ENCODE data around the gene ATF6. TPM values are rescaled to one million over a fixed set of nuclear protein-coding genes. Genes with fewer than 3 reads are reported as not detected.

Gene ATF6
- total and polyA plus RNA-seq, 2 of the 4 experiments (the other 2 are of a cell fraction): 12.2 to 17.6 TPM

- no peak overlapping the region for H2BK20ac ChIP-seq (ENCODE audit: low read depth, low read length)
- H3K4me2 ChIP-seq (ENCODE audit: low read depth, low read length): no peak overlapping the region
- BruUV-seq (replicated peaks): no TSS peak
- H3K9ac ChIP-seq (ENCODE audit: low read depth, low read length): no peak overlapping the region
- H4K91ac ChIP-seq (ENCODE audit: insufficient read depth, low read depth, low read length): no peak overlapping the region
- H3K56ac ChIP-seq (ENCODE audit: extremely low read depth, insufficient read depth, low read length): no peak overlapping the region
- whole genome bisulfite sequencing, 2 experiments (ENCODE audit: extremely low coverage in 2 of 2, insufficient read length in 1 of 2): no CpG with 5 or more reads among the region's 4 CpGs
- no peak for DNase-seq
- H2AK9ac ChIP-seq (replicated peaks; ENCODE audit: low read depth, low read length, poor library complexity): no peak overlapping the region
- H4K5ac ChIP-seq (ENCODE audit: low read depth, low read length): no peak overlapping the region
- H3K4me1 ChIP-seq (ENCODE audit: control insufficient read depth, insufficient read depth, low read length): no peaks in the 10 kb centered on the region
- ChIA-PET POLR2A (ENCODE audit: unreplicated experiment) (no interaction called here), CTCF (no interaction called here)
- no peak overlapping the region for H2BK5ac ChIP-seq (ENCODE audit: low read depth, low read length, poor library complexity, severe bottlenecking)
- no peaks in the 10 kb centered on the region for H4K20me1 ChIP-seq (ENCODE audit: insufficient read depth, low read length)
- H3K4ac ChIP-seq (ENCODE audit: low read depth, low read length): no peak overlapping the region
- dilution Hi-C loops (cut with HindIII; ENCODE audit: low sequenced_read_pairs, unreplicated experiment) (no loop called here), in situ Hi-C loops (cut with MboI; ENCODE audit: low sequenced_read_pairs) (no loop called here), intact Hi-C loops (cut with micrococcal nuclease) (no loop called here)
- TF ChIP-seq RFX5 (IDR thresholded peaks at IDR 0.05; ENCODE audit: low read depth, low read length) (no peak), NFE2L2 (IDR thresholded peaks at IDR 0.05; ENCODE audit: low read depth, low read length) (no peak), MAFK (IDR thresholded peaks at IDR 0.05; ENCODE audit: low read depth, low read length) (no peak), CTCF (conservative IDR thresholded peaks at IDR 0.05; ENCODE audit: low read depth, low read length) (no peak), SMC3 (IDR thresholded peaks at IDR 0.05; ENCODE audit: low read depth, low read length) (no peak)
- H3K9me3 ChIP-seq (ENCODE audit: control insufficient read depth, insufficient read depth, low read length): no peaks in the 10 kb centered on the region
- H2BK15ac ChIP-seq (ENCODE audit: low read depth, low read length): no peak overlapping the region
- H3K27me3 ChIP-seq (ENCODE audit: control insufficient read depth, insufficient read depth, low read length): no peaks in the 10 kb centered on the region
- ATAC-seq (ENCODE audit: low read depth): no peak
- no peak overlapping the region for H3K18ac ChIP-seq (ENCODE audit: low read depth, low read length)
- H4K8ac ChIP-seq (ENCODE audit: low read depth in 2 of 2, low read length in 2 of 2): no peak overlapping the region
- H2BK120ac ChIP-seq (ENCODE audit: low read depth, low read length): no peak overlapping the region
- no peak overlapping the region for H2AK5ac ChIP-seq (ENCODE audit: low read depth, low read length)
- no peak overlapping the region for H2AFZ ChIP-seq (replicated peaks; ENCODE audit: low read length, poor library complexity)
- H3K9me1 ChIP-seq (ENCODE audit: insufficient read depth, low read length): peaks cover 3% of the 10 kb centered on the region; the same call in 1 of the 2 replicates
- H3K36me3 ChIP-seq (ENCODE audit: control insufficient read depth, insufficient read depth, low read length): no peaks in the 10 kb centered on the region
- H3K14ac ChIP-seq (replicated peaks; ENCODE audit: low read depth, low read length): no peak overlapping the region
- no peaks in the 10 kb centered on the region; a peak in 1 of 4 replicates for H3K79me1 ChIP-seq (ENCODE audit: low read depth in 1 of 2, low read length in 2 of 2)
- no peak overlapping the region for H3K4me3 ChIP-seq (ENCODE audit: insufficient read depth, low read depth, low read length)
- H3K23ac ChIP-seq (ENCODE audit: low read depth, low read length): no peak overlapping the region
- H3K27ac ChIP-seq (ENCODE audit: insufficient read depth, low read length): no peak overlapping the region
These were observed 182.3 kb downstream of the ATF6 start for GRCh38 chr1:161948435-161948834.
